Putamen (tissue), 1 donor: ENCODE results near the gene WDR44.
A peak's percentile ranks its signal among the peaks of the same experiment; 100 is the strongest.
"Not testable (repeated sequence)": the region's sequence is repeated elsewhere in the genome, so short reads cannot be mapped to it uniquely, and the experiment has no call there.

ENCODE experiments used
- DNase-seq: peaks from one replicate; pipeline ENCODE4 v3.0.0-alpha.2; 2016; ENCODE audit warnings: low spot score

WDR44 gene

DNA sequence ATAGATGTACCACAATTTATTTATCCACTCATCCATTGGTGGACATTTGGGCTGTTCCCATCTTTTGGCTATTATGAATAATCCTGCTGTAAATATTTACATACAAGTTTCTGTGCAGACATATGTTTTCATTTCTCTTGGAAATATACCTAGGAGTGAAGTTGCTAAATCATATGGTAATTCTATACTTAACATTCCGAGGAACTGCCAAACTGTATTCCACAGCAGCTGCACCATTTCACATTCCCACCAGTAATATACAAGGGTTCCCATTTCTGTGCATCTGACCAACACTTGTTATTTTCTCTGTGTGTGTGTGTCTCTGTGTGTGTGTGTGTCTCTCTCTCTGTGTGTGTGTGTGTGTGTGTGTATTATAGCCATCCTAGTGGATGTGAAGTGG lies 134.3 kb downstream of the WDR44 start:
- no peak for DNase-seq

DNA sequence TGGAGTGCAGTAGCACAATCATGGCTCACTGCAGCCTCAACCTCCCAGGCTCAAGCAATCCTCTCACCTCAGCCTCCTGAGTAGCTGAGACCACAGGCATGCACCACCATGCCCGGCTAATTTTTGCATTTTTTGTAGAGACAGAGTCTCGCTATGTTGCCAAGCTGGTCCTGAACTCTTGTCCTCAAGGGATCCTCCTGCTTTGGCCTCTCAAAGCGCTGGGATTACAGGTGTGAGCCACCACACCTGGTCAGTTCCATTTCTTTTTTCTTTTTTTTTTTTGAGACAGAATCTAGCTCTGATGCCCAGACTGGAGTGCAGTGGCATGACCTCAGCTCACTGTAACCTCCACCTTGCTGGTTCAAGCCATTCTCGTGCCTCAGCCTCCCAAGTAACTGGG lies 136.5 kb downstream of the WDR44 start:
- DNase-seq: not testable (repeated sequence)

DNA sequence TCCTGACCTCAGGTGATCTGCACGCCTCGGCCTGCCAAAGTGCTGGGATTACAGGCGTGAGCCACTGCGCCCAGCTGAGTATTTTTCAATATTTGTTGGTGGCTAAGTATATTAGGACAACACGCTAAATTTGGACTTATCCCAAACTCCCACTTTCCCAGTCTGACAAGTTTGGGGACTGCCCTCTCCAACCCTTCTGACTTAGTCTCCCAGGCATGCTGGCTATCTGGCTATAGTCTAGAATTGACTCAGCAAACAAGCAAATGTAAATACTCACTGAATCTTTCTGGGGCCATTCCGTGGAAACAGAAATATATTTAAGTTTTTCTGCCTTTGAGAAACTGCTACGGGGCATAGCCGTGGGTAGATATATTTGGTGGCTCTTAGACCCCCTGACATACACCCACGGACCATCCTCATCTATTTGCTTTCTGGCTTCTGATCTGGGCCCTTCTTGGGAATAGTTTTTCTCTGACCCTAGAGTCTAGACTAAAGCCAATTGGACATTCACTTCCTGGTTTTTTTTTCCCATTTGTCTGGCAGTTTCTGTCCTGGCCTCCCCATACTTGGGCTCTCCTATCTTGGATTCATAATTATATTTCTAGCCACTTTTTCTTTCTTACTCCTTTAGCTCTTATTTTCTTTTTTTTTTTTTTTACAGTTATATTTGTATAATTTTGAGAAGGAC lies 138.5 kb downstream of the WDR44 start:
- DNase-seq: no peak

DNA sequence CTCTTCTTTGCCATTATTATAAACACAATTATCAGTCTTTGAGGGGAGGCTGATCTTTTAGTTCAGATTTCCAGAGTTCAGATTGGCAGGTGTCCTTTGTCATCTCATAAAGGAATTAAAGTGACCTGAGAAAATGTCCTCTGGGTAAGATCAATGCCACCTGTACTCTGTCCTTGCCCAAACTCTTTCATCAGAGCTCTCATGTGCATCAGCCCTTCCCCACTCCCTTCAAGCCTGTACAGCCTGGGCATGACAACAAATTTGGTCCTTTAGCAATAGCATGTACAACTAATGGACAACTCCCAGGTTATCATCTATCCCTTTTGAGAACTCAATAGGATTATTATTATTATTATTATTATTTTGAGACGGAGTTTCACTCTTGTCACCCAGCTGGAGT lies 140.8 kb downstream of the WDR44 start:
- not testable (repeated sequence) for DNase-seq

DNA sequence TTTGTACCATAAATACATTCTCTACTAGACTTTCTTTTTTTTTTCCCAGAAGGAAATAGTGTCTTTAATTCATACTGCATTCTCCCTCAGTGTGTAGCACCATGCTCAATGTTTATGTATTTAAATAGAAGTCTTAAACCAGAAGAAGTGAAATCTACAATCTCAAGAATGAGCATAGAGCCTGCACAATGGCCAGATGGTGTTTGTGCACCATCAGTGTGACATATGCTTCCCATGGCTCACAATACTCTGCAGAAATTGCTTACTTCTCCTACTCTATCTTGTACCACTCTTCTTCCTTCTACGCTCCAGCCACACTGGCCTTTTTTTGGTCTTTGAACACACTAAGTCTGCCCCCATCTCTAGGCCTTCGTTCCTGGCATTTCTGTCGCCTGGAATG lies 147.1 kb downstream of the WDR44 start:
- DNase-seq: no peak

DNA sequence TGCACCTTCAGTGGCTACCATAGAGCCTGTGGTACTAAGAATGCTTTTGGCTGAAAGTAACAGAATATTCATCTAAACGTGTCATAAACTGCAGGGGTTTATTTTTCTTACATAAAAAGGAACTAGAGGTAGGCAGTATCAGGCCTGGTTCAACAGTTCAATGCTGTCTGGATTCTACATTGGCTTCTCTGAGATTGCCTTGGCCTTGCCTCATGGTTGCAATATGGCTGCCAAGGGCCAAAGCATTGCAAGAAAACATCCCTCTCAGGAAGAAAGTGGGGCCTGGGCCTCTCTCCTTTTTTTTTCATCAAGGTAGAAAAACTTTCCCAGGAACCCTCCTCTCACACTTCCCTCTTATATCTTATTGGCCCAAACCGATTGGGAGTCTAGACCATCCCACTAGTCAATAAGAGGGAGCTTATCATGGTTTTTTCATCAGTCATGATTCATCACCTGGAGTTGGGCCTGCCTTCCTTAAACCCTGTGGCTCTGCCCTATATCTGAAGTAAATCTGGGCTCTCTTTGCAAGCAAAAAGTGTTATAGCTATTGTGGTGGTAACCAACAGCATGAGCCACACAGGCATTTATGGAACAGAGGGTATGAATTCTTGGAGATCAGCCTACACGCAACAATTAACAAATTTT lies 147.9 kb downstream of the WDR44 start:
- DNase-seq: no peak

DNA sequence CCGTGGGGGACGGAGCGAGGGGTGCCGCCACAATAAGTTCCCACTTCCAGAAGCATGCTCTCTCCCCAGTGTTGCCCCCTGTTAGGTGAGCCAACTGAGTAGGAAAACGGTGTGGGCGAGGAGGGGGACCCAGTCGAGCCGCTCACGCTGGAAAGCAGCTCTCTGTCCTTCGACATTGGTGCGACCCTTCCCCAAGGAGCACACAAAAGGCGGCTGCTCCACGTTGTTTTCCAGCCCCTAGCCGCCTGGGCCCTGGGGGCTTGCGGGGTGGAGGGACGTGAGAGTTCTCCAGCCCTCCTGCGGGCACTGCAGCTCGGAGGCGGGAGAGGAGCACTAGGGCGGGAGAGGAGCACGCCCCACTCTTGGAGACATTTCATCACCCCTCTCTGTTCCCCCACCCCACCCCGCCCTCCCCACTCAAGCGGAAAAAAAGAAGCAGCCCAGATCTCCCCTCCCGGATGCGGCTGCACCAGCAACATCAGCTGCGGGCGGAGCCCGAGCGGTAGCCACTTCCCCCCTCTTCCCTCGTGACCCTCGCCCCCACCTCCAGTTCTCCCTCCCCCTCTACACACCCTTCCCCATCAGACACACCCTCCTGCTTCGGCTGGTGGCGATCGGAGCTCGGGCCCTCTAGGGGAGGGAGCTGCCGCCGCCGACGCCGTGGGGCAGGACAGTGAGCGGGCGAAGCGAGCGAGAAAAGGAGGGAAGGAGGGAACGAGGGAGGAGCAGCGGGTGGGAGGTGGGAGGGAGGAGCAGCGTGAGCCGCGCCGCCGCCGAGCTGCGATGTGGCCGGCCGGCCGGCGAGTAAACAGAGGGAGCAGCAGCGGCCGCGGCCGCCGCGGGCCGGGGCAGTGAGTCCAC lies 149.4 kb downstream of the WDR44 start, which contains the start of gene DOCK11:
Gene DOCK11, plus strand, starts transcription at position 755 of the 861 bp plus-strand sequence. CDS start 157 bp downstream, outside the sequence.
- peak; percentile 75 for DNase-seq

DNA sequence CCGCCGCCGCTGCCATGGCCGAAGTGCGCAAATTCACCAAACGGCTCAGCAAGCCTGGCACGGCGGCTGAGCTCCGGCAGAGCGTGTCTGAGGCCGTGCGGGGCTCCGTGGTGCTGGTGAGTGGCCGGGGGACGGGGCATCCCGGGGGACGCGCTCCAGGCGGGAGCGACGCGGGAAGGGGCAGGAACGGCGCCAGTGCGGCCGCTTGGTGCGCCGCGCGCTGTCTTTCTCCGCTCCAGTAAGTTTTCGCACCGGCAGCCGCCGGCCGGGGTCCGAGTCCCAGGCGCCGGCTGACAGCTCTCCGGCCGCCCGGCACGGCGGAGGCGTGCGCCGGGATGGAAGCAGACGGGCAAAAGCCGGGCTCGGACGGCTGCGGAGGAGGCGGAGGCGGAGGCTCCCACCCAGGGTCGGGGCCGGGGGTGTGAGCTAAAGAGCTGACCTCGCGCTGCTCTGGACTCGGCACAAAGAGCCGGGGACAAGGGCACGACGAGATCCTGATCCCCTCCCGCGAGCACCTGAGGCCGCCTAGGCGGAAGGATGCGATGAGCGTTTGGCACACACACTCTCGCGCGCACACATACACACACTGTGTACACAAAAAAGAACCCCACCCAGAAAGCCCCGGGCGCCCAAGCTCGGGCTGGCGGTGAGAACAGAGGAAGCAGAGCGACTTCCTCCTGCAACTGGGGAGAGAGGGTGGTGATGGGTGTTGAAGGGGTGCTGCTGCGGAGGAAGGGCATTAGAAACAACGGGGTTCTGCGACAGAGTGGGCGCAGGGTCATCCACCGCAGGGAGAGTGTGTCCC lies 150.3 kb downstream of the WDR44 start:
- DNase-seq: no peak

DNA sequence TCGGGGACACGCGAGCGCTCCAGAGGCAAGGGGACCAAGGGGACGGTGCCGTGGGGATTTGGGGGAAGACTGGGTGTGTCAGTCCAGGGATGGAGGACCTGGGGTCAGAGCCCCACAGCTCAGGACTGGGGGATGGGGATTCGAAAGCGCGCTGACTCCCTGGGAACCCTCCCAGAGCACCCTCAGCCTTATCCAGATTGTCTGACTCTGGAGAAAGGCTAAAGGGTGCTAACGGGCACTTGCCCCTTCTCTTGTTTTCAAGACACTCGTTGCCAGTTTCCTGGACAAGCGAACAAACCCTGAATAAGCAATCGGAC lies 150.8 kb downstream of the WDR44 start:
- DNase-seq: no peak

DNA sequence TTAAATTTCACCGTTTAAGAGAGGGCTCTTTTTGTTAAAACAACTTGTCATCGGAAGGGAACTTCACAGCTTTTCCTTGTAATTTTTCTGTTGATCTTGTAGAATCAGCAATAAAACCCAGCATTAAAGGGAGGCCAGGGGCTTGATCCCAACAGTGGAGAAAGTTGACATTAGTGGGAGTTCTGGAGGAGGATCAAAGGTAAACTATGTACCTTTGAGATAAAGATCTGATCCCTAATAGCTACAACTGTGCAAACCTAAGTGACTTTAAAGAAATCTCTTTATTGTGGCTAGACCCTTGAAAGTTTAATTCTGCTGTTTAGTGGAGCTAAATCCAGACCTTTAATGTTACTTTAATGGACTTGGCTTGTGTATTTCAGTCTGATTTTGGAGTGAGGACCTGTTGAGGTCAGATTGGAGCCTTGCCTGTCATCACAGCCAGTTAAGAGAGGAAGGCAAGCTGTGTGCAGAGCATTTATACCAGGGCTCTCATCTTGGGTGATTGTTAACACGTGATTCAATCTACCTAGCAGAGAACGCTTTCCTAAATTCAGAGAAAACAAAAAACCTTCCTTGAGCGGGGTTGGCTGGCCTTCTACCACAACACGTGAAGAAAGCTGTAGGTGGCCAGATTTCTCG lies 151.4 kb downstream of the WDR44 start:
- no peak for DNase-seq

DNA sequence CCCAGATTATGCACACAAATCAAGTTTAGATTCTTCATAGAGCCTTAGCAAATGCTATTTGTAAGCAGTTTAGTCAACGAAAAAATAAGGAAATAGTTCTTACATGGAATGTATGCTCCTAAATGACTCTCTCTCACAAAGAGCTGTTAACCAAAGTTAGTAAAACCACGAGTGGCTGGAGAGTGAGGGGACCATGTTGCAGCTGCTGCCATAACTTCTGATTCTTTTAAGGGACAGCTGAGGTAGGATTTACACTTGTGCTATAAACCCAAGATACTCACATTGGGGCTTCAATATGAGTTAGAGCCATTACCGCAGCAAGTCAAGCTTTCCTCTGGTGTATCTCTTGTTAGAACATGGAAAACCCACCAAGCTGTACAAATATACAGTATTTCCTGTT lies 152.4 kb downstream of the WDR44 start:
- DNase-seq: no peak

DNA sequence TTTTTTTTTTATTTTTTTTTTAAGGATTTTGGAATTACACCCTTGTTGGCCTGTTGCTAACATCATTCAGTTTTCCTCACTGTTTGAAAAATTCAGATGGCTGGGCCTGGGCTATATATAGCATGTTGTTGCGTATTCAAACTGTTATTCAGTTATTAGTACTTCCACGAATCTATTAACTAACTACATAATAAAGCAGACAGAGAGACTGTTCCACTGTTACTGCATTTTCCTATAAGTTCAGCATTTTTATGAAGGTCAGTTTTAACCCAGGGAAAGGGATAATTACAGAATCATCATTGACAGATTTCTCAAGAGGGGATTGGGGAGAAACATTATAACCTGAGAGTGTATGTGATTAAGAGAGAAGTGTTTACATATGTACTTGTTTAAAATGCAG lies 152.8 kb downstream of the WDR44 start:
- no peak for DNase-seq

DNA sequence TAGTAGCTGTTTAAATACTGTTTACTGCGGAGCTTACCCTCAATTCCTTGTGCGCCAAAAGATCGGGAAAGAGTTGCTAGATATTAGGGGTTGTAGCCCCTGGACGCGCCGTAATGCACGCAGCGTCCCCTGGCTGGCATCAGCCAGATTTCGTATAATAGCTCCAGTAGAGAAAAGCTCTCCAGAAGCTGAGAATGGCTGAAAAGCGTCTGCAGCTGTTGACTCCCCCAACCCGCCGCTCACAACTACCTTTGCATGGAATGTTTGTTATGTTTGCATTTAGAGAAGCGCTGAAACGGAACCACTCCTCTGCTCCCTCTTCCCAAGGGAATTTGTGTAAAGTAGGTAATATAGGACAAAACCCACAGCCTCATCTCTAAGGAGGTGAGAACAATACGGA lies 153.4 kb downstream of the WDR44 start:
- DNase-seq: no peak
